PFSK-1 (cell line): ENCODE measurements around the gene OXER1.

ENCODE experiments used
- FOXP2 ChIP-seq: optimal IDR thresholded peaks from 2 replicates; pipeline ENCODE3; 2011; ENCODE audit warnings: borderline replicate concordance, control low read depth, inconsistent platforms; ENCODE audit not compliant: insufficient read depth; ENCODE audit errors: extremely low read length, extremely low read depth
- POLR2AphosphoS5 ChIP-seq: IDR thresholded peaks from 2 replicates; pipeline ENCODE4 v1.6.1; 2012; ENCODE audit warnings: low read depth, mild to moderate bottlenecking, control low read depth, low read length, moderate library complexity
- REST ChIP-seq, 2 experiments: IDR thresholded peaks; 2 replicates each; pipeline versions ENCODE4 v1.6.1 to v1.8.0; 2011 to 2012; ENCODE audit warnings: low read depth in 2 of 2, low read length in 2 of 2, control low read depth in 1 of 2, inconsistent platforms in 1 of 2, mild to moderate bottlenecking in 1 of 2, moderate library complexity in 1 of 2; ENCODE audit not compliant: insufficient read depth in 1 of 2
- SIN3A ChIP-seq: IDR thresholded peaks from 2 replicates; pipeline ENCODE4 v1.6.1; 2012; ENCODE audit warnings: mild to moderate bottlenecking, low read length, moderate library complexity, borderline replicate concordance; ENCODE audit not compliant: insufficient read depth
- TAF1 ChIP-seq: IDR thresholded peaks from 2 replicates; pipeline ENCODE4 v1.6.1; 2012; ENCODE audit warnings: low read length, control low read depth, borderline replicate concordance; ENCODE audit not compliant: insufficient read depth

The OXER1 gene

GRCh38 chr2:42809131-42809818 lies 45.3 kb upstream of the OXER1 start:
- TF ChIP-seq REST (IDR thresholded peaks at IDR 0.05; ENCODE audit: insufficient read depth in 1 of 2, low read depth in 2 of 2, low read length in 2 of 2) (no peak), TAF1 (no peak), FOXP2 (no peak), SIN3A (no peak), POLR2AphosphoS5 (no peak)

GRCh38 chr2:42808301-42808700 lies 44.4 kb upstream of the OXER1 start:
- no peak for TF ChIP-seq REST (IDR thresholded peaks at IDR 0.05; ENCODE audit: insufficient read depth in 1 of 2, low read depth in 2 of 2, low read length in 2 of 2)
- TF ChIP-seq POLR2AphosphoS5 = no peak
- no peak for TF ChIP-seq FOXP2
- no peak for TF ChIP-seq SIN3A
- no peak for TF ChIP-seq TAF1

GRCh38 chr2:42806786-42807185 lies 42.9 kb upstream of the OXER1 start:
- TF ChIP-seq SIN3A = no peak
- TF ChIP-seq FOXP2 = no peak
- TF ChIP-seq REST (IDR thresholded peaks at IDR 0.05; ENCODE audit: insufficient read depth in 1 of 2, low read depth in 2 of 2, low read length in 2 of 2) = no peak
- TF ChIP-seq POLR2AphosphoS5 = no peak
- TF ChIP-seq TAF1 = no peak

GRCh38 chr2:42804891-42805290 lies 41.0 kb upstream of the OXER1 start:
- TF ChIP-seq TAF1 = no peak
- no peak for TF ChIP-seq FOXP2
- no peak for TF ChIP-seq REST (IDR thresholded peaks at IDR 0.05; ENCODE audit: insufficient read depth in 1 of 2, low read depth in 2 of 2, low read length in 2 of 2)
- TF ChIP-seq POLR2AphosphoS5 = no peak
- TF ChIP-seq SIN3A = no peak
